GM21515 (cell line): ENCODE results near the gene CA5B.
"Not testable (repeated sequence)": the region's sequence is repeated elsewhere in the genome, so short reads cannot be mapped to it uniquely, and the experiment has no call there.

ENCODE experiments used
- ATAC-seq: cut with Tn5 transposase; IDR thresholded peaks from one replicate; pipeline ENCODE4 v1.9.1; 2021; ENCODE audit not compliant: unreplicated experiment

Gene CA5B

DNA sequence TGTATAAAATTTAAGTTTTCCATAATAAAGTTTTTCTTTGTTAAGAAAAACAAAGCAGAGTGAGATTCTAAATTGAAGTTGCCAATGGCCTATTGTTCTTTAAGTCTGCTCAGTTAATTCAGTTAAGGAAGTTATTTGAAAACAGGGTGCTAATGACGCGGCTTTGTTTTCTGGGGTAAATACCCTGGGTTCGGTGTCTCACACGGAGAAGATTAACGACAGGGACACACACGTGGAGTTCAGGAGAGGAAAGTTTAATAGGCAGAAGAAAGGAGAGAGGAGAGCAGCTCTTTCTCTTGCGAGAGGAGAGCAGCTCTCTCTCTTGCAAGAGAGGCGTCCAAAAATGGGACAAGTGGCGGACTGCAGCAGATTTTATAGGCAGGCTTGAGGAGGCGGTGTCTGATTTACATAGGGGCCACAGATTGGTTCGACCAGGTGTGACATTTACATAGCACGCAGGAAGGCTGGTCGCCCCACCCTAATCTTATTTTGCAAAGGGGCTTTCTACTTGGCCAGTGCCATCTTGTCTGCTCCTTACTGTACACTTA is 9.6 kb downstream of the CA5B start:
- ATAC-seq, result no peak

DNA sequence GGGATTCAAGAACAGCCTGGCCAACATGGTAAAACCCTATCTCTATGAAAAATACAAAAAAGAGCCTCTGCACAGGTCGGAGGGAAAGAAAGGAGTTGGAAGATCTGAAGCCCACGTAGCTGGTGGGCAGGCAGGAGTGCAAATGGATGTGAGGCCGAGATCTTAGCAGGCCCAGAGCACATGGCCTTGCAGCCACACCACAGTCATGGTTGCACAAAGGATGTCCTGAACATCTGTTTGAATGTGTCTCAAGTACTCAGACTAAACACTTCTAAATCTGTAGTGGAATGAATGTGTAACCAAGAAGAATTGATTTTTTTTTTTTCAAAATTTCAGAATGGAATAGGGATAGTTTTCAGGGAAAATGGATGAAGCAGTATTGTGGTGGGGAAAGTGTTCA is 10.8 kb downstream of the CA5B start:
- no peak for ATAC-seq

DNA sequence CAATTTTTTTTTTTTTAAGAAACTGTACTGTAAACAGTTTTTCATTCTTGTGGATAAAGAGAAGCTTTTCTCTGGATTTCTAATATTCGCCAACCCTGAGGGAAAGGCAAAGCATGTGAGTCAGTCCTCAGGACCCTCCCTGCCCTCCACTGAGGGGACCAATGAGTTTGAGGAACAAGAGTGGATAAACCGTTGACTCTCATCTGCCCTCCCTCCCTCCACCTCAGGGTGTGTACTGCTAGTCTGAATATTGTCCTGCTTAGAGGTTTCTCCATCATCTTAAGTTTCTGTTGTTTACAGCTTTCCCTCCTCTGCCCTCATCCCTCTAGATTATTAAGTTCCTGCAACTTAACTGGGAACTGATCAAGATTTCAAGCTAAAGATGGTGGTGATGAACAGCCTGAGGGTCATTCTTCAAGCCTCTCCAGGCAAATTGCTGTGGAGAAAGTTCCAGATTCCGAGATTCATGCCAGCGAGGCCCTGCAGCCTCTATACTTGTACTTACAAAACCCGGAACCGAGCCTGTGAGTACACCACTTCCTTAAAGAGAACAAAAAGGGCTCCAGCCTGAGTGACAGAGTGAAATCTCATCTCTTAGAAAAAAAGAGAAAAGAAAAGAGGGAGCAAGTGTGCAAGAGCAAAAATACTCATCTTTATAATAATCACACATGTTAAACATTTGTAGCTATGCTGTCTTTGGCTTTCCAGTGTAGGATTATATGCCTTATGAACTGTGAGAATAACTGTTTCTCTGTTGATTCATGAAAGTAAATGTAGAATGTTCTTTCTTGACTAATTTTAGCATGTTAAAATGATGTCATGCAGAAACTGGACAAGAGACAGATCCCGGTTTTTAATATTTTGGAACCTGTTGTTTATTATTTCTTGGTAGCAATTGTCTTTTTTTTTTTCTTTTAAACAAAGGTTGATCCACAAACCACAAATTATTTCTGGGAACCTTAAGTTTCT is 11.9 kb downstream of the CA5B start:
- peak; percentile 90 for ATAC-seq

GRCh38 chrX:15750611-15751154 is 12.6 kb downstream of the CA5B start:
- ATAC-seq, result no peak

DNA sequence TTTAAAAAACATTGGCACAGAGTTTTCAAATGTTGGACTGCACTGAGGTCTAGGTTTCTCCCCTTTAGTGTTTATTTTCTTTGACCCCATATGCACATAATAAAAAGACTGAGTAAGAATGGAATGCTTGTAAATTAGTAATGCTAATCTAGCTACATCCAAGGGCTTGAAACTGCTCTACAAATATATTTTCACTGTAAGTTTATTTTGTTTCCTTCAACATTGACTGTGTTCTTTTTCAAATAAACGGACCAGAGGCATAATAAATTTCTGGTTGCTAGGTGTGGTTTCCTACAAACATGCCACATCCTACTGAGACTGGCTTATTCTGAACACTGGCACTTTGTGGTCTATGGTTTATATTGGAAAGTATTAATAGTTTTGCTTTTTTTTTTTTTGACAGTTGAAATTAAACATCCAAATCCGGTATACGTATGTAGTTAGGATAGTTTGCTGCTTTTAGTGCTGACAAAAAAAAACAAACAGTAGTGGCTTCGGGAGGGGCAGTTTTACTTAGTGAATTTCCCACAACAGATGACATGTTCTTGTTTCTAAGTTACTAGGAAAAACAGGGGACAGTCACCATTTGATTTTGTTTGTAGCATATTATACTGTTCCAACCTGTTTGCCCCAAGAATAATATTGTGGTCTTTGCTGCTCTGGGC is 13.2 kb downstream of the CA5B start:
- no peak for ATAC-seq

DNA sequence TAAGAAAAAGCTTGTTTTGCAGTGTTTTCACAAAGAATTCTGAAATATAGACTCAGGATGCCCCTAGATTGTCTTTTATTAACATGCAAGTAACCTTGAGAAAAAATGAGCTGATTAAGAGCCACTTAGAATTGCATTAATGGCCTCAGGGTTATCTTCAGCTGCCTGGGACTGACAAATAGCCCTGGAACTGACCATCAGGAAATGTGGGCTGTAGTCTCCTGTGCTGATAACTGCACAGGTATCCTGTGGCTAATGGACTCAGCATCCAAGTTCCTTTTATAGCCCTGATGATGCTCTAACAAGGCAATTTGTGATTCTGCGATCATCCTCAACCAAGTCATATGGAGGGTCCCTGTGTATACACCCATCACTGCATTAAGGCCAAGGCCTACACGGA is 17.0 kb downstream of the CA5B start:
- ATAC-seq, result no peak

DNA sequence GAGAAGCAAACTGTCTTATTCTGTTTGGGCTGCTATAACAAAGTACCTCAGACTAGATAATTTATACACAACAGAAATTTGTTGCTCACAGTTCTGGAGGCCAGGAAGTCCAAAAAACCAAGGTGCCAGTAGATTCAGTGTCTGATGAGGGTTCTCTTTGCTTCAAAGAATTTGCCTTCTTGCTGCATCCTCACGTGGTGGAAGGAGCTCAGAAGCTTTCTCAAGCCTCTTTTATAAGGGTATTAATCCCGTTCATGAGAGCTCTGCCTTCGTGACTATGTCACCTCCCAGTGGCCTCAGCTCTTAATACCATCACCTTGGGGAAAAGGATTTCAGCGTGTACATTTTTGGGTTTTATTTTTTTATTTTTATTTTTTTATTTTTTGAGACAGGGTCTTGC is 20.1 kb downstream of the CA5B start:
- no peak for ATAC-seq

GRCh38 chrX:15759886-15760285 is 21.8 kb downstream of the CA5B start:
- ATAC-seq, result not testable (repeated sequence)

- ATAC-seq, result no peak
Observed at GRCh38 chrX:15761564-15762191, 23.6 kb downstream of the CA5B start.

DNA sequence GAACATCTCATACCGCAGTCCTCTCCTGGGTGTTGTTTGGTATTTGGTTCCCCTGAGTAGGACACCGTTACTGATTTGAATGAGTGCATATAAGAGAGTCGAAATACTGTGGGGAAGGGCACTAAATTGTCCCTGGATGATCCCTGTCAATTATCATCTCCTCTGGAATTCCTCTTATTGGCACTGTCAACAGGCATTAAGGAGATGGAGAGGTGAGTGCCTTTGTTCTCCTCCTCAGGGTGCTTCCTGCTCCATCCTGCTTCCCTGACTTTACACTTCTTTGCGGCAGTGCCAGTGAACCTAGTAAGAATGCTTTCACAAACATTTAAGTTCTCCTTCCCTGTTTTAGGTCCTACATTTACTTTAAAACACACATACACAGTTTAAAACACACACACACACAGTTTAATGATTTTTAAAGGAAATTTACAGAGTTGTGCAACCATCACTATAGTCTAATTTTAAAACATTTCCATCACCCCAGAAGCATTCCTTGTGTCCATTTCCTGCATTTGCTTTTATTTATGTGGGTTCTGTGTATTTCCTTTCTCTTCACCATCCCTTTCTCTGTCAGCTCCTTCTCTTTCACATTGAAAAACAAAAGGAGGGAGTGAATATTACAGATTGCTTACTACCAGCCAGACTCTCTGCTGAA is 31.4 kb downstream of the CA5B start:
- no peak for ATAC-seq

- peak; percentile 90 for ATAC-seq
Observed at GRCh38 chrX:15781961-15782699, 44.1 kb downstream of the CA5B start.

DNA sequence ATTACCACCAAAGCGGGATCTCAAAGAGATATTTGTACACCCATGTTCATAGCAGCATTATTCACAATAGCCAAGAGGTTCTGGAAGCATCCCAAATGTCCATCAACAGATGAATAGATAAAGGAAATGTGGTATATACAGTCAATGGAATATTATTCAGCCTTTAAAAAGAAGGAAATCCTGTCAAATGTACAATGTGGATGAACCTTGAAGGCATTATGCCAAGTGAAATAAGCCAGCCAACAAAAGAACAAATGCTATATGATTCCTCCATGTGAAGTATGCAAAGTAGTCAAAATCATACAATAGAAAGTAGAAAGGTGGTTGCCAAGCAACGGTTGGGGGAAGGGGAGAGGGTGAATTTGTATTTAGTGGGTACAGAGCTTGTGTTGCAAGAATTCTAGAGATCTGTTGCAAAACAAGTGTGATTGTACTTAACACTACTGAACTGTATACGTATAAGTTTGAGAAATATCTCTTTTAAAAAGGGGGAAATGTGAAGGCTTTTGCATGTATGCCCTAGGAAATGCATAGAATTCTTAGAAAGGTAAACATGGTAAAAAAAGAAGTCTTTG is 47.2 kb downstream of the CA5B start:
- no peak for ATAC-seq

GRCh38 chrX:15786915-15787314 is 48.8 kb downstream of the CA5B start:
- ATAC-seq, result no peak

DNA sequence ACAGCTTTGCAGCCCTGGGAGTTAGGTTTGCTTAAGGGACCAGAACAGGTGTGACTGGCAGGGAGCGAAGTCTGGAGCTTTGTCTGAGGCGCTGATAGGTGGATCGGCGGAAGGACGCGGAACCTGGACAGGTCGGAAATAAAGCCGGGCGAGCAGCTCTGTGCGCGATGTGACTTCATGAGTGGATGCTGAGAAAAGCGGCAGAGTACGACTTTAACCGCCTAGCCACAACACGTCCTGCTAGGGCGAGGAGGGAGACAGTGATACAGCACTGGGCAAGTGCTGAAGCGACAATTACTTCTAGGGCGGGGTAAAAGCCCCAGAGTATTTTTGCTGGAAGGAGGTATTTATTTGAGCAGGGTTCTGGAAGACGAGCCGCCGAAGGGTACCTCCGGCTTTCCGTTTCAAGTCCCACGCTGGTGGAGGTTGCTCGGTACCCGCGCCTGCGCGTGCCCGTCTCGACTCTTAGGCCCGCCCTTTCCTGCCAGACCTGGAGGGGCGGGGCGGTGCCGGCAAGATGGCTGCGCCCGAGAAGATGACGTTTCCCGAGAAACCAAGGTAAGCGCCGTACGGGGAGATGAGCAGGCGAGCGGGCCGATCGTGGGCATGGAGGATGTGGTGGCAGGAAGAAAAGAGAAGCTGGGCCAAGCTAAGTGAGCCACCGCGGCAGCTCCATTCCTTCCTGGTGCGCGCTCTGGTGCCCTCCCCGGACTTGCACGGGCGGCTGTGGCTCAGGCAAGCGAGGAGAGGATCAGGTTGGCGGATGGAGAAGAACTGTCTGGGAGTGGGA is 52.1 kb downstream of the CA5B start, which contains the start of gene ZRSR2:
Gene ZRSR2 (plus strand): TSS at position 506 of the 790 bp plus-strand sequence. CDS start 12 bp downstream, at position 518.
- ATAC-seq, result peak; percentile 86

GRCh38 chrX:15790769-15791290 is 52.8 kb downstream of the CA5B start:
- no peak for ATAC-seq

- no peak for ATAC-seq
Observed at GRCh38 chrX:15797707-15798106, 59.6 kb downstream of the CA5B start.

DNA sequence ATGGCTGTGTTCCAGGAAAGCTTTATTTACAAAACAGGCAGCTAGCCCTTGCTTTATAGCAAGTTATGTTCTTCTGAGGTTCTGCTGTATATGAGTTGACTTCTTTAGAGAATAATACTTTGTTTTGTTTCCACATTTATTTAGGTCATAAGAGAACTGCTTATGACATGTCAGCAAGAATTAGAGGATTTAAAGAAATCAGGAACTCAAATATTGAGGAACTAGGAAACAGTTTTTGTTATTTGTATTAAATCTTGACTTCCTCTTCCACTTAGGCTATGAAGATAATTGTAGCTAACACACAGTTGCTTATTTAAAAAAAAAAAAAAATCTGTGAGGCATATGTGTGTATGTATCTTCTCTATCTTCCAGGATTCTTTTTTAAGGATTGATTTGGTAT is 66.5 kb downstream of the CA5B start:
- ATAC-seq, result no peak

DNA sequence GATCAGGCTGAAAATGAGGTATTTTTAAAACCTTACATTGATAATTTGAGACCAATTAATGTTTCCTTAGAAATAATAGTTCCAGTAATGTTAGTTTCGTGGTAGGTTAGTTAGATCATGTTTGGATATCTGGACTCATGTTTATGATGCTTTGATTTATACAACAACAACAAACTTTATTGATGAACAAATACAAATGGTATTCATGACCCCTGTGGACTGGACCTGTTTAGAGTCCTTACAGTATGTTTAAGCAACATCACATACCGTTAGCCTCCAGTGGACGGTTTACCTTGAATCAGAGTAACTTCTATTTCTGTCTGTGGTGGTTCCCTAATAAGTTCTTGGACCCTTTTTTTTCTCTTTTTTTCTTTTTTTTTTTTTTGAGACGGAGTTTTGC is 70.2 kb downstream of the CA5B start:
- no peak for ATAC-seq
